HTR-8/SVneo (cell line): Measurements from ENCODE around the gene JAG2.

Source experiments
- DNase-seq: peaks from one replicate; pipeline ENCODE4 v3.0.0; 2011; ENCODE audit warnings: low spot score, mixed read lengths; ENCODE audit not compliant: insufficient read length
- FAIRE-seq: peaks from 2 replicates; lab custom pipeline; 2011; peaks lifted over from hg19 to GRCh38; lab: Jason Lieb, UNC

JAG2 gene

DNA sequence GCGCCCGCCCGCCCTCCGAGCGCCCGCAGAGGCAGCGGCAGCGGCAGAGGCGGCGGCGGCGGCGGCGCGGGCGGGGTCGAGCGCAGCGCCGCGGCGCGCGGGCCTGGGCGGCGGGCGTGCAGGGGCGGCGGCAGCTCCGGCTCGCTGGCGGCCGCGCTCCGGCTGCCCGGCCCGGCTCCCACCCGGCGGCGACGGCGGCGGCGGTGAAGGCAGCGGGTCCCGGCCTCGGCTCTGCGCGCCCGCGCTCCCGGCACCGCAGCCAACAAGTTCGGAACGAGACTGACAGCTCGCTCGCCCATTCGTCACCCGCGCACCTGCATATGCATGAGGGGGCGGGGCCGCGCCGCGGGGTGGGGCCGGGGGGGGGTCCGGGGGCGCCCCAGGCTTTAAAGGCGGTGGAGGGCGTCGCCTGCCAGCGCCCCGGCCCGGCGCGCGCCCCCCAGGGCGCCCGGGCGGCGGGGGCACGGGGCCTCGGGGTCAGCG is at the start of gene JAG2:
JAG2 (minus strand) TSS at position 281 of the 483 bp plus-strand sequence. CDS start 356 bp downstream, outside the sequence.
- DNase-seq (peak; percentile 52), FAIRE-seq (peak; percentile 54)

- FAIRE-seq = no peak
These were observed 49.2 kb upstream of the JAG2 start for GRCh38 chr14:105217774-105218173.

GRCh38 chr14:105216490-105217247 is 48.1 kb upstream of the JAG2 start:
- DNase-seq (no peak), FAIRE-seq (no peak)

More at GRCh38 chr14:105217774-105218173, 49.2 kb upstream of the JAG2 start:
- no peak for DNase-seq

DNA sequence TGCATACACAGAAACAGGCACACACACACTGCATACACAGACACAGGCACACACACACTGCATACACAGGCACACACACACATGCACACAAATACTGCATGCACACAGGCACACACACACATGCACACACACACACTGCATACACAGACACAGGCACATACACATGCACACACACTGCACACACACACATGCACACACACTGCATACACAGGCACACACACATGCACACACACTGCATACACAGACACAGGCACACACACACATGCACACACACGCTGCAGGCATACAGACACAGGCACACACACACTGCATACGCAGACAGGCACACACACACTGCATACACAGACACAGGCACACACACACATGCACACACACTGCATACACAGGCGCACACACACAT is 47.0 kb upstream of the JAG2 start:
- DNase-seq (no peak), FAIRE-seq (peak; percentile 99)

- DNase-seq (no peak), FAIRE-seq (no peak)
These were observed 45.8 kb upstream of the JAG2 start for GRCh38 chr14:105214324-105214915.

DNA sequence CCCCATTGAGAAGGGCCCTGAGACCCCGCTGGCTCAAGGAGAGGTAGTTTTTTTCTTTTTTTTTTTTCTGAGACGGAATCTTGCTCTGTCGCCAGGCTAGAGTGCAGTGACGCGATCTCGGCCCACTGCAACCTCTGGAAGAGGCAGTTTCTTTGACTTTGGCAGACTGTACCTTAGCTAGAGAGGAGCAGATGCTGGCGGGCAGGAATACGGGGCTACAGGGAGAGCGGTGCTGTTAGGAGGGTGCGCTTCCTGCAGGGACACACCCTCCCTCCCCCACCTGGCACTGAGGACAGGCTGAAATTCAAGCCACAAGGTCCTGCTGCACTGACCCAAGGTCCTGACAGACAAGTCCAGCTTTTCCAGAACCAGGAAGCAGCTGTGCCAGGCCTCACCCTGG is 44.8 kb upstream of the JAG2 start:
- FAIRE-seq (no peak), DNase-seq (no peak)

DNA sequence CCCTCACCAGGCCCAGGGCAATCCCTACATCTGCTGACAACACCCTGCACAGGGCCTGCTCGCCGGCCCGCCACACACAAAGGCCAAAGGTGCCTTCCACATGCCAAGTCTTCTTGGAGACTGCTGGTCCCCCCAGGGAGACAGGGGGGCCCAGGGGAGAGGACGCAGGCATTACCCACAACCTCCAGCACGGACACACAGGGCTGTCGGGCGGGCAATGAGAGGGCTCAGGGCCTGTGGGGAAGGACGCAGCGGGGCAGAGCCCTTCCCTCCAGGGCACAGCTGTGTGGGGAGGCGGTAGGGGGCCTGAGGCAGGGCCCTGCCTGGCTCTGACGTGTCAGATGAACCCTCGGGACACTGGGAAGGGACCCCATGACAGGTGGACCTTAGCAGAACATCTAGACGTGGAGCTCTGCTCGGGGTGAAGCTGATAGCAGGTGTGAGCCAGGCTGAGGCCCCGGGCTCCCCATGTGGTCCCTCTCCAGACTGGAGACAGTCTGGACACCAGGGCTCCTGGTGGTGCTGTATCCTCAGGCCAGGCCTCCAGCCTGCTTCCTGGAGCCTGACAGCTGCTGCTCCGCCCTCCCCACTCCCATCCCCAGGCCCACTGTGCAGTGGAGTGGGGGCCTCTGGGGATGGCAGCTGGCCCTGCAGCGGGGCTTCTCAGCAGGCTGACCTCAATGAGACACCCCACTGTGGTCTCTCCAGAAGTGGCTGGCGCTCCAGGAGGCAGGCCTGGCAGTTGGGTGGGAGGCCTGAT is 44.1 kb upstream of the JAG2 start:
- DNase-seq = no peak
- no peak for FAIRE-seq

DNA sequence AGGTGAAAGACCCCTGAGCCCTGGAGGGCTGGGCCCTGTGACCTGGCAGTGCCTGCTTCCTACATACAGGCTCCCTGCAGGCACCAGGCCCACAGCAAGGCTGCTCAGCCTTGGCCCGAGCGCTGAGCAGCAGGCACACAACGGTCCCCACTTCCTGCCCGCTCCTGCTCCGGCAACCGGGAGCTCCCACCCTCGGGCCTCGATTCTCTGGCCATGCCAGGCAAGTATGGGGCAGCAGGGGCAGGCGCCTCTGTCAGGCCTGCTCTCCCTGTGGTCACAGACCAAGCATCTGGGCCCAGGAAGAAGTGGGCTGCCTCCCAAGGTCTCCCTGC is 43.1 kb upstream of the JAG2 start:
- DNase-seq (no peak), FAIRE-seq (no peak)

- DNase-seq = no peak
- FAIRE-seq = no peak
These were observed 42.6 kb upstream of the JAG2 start for GRCh38 chr14:105211086-105211757.

GRCh38 chr14:105210266-105211025 is 41.9 kb upstream of the JAG2 start:
- DNase-seq = no peak
- no peak for FAIRE-seq

- no peak for DNase-seq
- no peak for FAIRE-seq
These were observed 41.1 kb upstream of the JAG2 start for GRCh38 chr14:105209646-105210045.

GRCh38 chr14:105209091-105209490 is 40.5 kb upstream of the JAG2 start:
- no peak for DNase-seq
- no peak for FAIRE-seq

DNA sequence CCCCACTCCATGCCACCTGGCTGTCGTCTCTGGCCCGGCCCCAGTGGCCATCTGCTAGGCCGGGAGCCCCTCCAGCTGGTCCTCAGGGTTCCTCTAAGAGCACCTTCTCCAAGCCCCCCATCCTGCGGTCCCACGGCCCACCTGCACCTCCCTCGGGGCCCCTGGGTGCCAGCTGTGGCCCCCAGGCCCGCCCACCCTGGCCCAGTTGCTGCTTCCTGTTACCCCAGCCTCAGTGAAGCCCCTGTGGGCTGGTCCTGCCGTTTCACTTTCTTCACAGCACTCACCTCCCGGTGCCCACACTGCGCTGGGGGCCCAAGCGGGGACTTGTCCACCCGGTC is 40.1 kb upstream of the JAG2 start:
- FAIRE-seq (no peak), DNase-seq (no peak)

- no peak for FAIRE-seq
- DNase-seq = no peak
These were observed 39.6 kb upstream of the JAG2 start for GRCh38 chr14:105207996-105208737.

GRCh38 chr14:105207460-105207901 is 38.9 kb upstream of the JAG2 start:
- FAIRE-seq (no peak), DNase-seq (no peak)

GRCh38 chr14:105206873-105207272 is 38.3 kb upstream of the JAG2 start:
- FAIRE-seq = no peak
- no peak for DNase-seq

- FAIRE-seq = no peak
- no peak for DNase-seq
These were observed 37.2 kb upstream of the JAG2 start for GRCh38 chr14:105205673-105206208.

- FAIRE-seq = no peak
- DNase-seq = no peak
These were observed 36.5 kb upstream of the JAG2 start for GRCh38 chr14:105204931-105205672.
